K562 (cell line): ENCODE data around the gene SPON1. TPM values are rescaled to one million over a fixed set of nuclear protein-coding genes. Genes with fewer than 3 reads are reported as not detected.

Experiments
- ARID1B ChIP-seq: fragments of 450-650 bp; IDR thresholded peaks from 2 replicates; pipeline ENCODE4 v1.6.1; 2016; ENCODE audit warnings: antibody characterized with exemption, mild to moderate bottlenecking, inconsistent platforms
- ARID2 ChIP-seq: fragments of 450-650 bp; IDR thresholded peaks from 2 replicates; pipeline ENCODE4 v1.6.1; 2017; ENCODE audit warnings: antibody characterized with exemption, mild to moderate bottlenecking
- ATF1 ChIP-seq, 2 experiments: fragments of 450-650 bp in 1 of 2; IDR thresholded peaks; 2 replicates each; pipeline ENCODE4 v1.6.1; 2016; ENCODE audit warnings: missing compliant biosample characterization in 1 of 2, missing genetic modification characterization in 1 of 2
- BACH1 ChIP-seq: fragments of 200-800 bp; sonication (Bioruptor generic); IDR thresholded peaks from 2 replicates; pipeline ENCODE4 v1.6.1; 2016; ENCODE audit warnings: missing genetic modification characterization, missing compliant biosample characterization
- ETV5 ChIP-seq: sonication (generic); formaldehyde crosslinking; IDR thresholded peaks from 2 replicates; pipeline ENCODE4 v1.4.0; 2020; ENCODE audit warnings: low read depth, mild to moderate bottlenecking, missing genetic modification reagents
- FOXJ2 ChIP-seq: fragments of 200-800 bp; sonication (Bioruptor generic); IDR thresholded peaks from 2 replicates; pipeline ENCODE4 v1.6.1; 2016; ENCODE audit warnings: missing genetic modification characterization, missing compliant biosample characterization
- HBP1 ChIP-seq: fragments of 450-650 bp; formaldehyde crosslinking; IDR thresholded peaks from 2 replicates; pipeline ENCODE4 v1.4.0; 2022; ENCODE audit warnings: missing genetic modification characterization
- LARP7 ChIP-seq: fragments of 450-650 bp; IDR thresholded peaks from 2 replicates; pipeline ENCODE4 v1.6.1; 2016
- MBD2 ChIP-seq: sonication (generic); IDR thresholded peaks from 2 replicates; pipeline ENCODE4 v1.6.1; 2016; ENCODE audit warnings: low read depth, borderline replicate concordance
- MCM3 ChIP-seq: fragments of 450-650 bp; IDR thresholded peaks from 2 replicates; pipeline ENCODE4 v1.6.1; 2016
- POLR2H ChIP-seq: IDR thresholded peaks from 2 replicates; pipeline ENCODE4 v1.6.1; 2016; ENCODE audit warnings: missing genetic modification characterization, low read depth, mild to moderate bottlenecking, control low read depth, missing compliant biosample characterization, moderate library complexity
- RAD21 ChIP-seq, 2 experiments: fragments of 250-450 bp in 1 of 2; fragments of 450-650 bp in 1 of 2; sonication (Bioruptor Pico) in 1 of 2; formaldehyde crosslinking in 1 of 2; IDR thresholded peaks in 1 of 2; conservative IDR thresholded peaks in 1 of 2; 2 replicates each; pipeline versions ENCODE4 v1.4.0 to v1.8.0; 2020 to 2022; ENCODE audit warnings: mild to moderate bottlenecking in 2 of 2, moderate library complexity in 1 of 2
- SRSF9 ChIP-seq: fragments of 200-400 bp; formaldehyde crosslinking; IDR thresholded peaks from 2 replicates; pipeline ENCODE4 v1.6.1; 2017; ENCODE audit warnings: low read depth, low read length, borderline replicate concordance
- SUPT5H ChIP-seq: fragments of 450-650 bp; IDR thresholded peaks from 2 replicates; pipeline ENCODE4 v1.6.1; 2016
- ZNF282 ChIP-seq: sonication (generic); formaldehyde crosslinking; IDR thresholded peaks from 2 replicates; pipeline ENCODE4 v1.8.1; 2023; ENCODE audit warnings: missing genetic modification reagents
- ZNF583 ChIP-seq: fragments of 250-450 bp; sonication (Bioruptor Pico); IDR thresholded peaks from 2 replicates; pipeline ENCODE4 v1.4.0; 2020
- ZNF668 ChIP-seq: fragments of 250-450 bp; sonication (Bioruptor Pico); IDR thresholded peaks from 2 replicates; pipeline ENCODE4 v1.8.0; 2022; ENCODE audit warnings: mild to moderate bottlenecking, inconsistent platforms
- polyA plus RNA-seq, 8 experiments: library from polyadenylated mRNA; depleted of rRNA in 4 of 8; stranded (reverse) in 5 of 8; unstranded in 3 of 8; fragments of >200 nt; fragmentation: Nextera tagmentation in 2 of 8; fragmentation: Illumina TruSeq in 1 of 8; extraction: Ambion mirVana in 2 of 8; extraction: Trizol in 1 of 8; gene quantifications; 2 replicates each; pipeline versions ENCODE4 v1.2.1 to v1.2.3, GENCODE V29; 2011 to 2014; ENCODE audit warnings: inconsistent platforms in 1 of 8, missing spikeins in 1 of 8
- total RNA-seq, 7 experiments: library from RNA; depleted of rRNA in 6 of 7; stranded (reverse); fragments of >200 nt in 6 of 7; fragmentation: Illumina TruSeq in 2 of 7; extraction: Trizol in 2 of 7; gene quantifications; 2 replicates each; pipeline versions ENCODE4 v1.2.1 to v1.2.3, GENCODE V29; 2011 to 2021; ENCODE audit warnings: low replicate concordance in 1 of 7
- TF ChIP-seq, protein P1 (sequence below): sonication (generic); formaldehyde crosslinking; IDR thresholded peaks from 2 replicates; pipeline ENCODE4 v1.8.1; 2023; ENCODE audit warnings: mild to moderate bottlenecking, missing genetic modification reagents
- TF ChIP-seq, protein P2 (sequence below): fragments of 250-450 bp; sonication (Bioruptor Pico); IDR thresholded peaks from 2 replicates; pipeline ENCODE4 v1.4.0; 2020; ENCODE audit warnings: mild to moderate bottlenecking, moderate library complexity
- TF ChIP-seq, protein P3 (sequence below): fragments of 250-450 bp; sonication (Bioruptor Pico); IDR thresholded peaks from 2 replicates; pipeline ENCODE4 v1.5.0; 2021; ENCODE audit warnings: mild to moderate bottlenecking, borderline replicate concordance
- TF ChIP-seq, protein P4 (sequence below): sonication (generic); formaldehyde crosslinking; IDR thresholded peaks from 2 replicates; pipeline ENCODE4 v1.8.1; 2023; ENCODE audit warnings: mild to moderate bottlenecking, missing genetic modification reagents

Gene SPON1
- total and polyA plus RNA-seq, 9 of the 15 experiments (the other 6 are each of a cell fraction or from before 2014, with no cell fraction given) = 0.04 to 0.06 TPM; not detected in 7

- TF ChIP-seq ZNF583 (no peak), SUPT5H (no peak), HBP1 (CRISPR knock-in tag) (no peak), ETV5 (CRISPR knock-in tag) (no peak), MBD2 (no peak), FOXJ2 (tag) (no peak), LARP7 (no peak), MCM3 (no peak), BACH1 (peak; percentile 75; the same call in 1 of the 2 replicates), ARID1B (peak; percentile 31; the same call in 1 of the 2 replicates), ZNF668 (no peak; the same call in 1 of the 2 replicates), ZNF282 (CRISPR knock-in tag) (no peak), SRSF9 (no peak), ARID2 (no peak), POLR2H (tag) (peak; percentile 57), RAD21 (CRISPR knock-in tag; conservative IDR thresholded peaks at IDR 0.05 in 1 of 2, IDR thresholded peaks at IDR 0.05 in 1 of 2) (peak in 1 of 2 experiments; percentile 19; a peak in 1 of 4 replicates), ATF1 (CRISPR knock-in tag; IDR thresholded peaks at IDR 0.05) (no peak), ATF1 (tag; IDR thresholded peaks at IDR 0.05) (no peak)
- TF ChIP-seq, protein P1, sequence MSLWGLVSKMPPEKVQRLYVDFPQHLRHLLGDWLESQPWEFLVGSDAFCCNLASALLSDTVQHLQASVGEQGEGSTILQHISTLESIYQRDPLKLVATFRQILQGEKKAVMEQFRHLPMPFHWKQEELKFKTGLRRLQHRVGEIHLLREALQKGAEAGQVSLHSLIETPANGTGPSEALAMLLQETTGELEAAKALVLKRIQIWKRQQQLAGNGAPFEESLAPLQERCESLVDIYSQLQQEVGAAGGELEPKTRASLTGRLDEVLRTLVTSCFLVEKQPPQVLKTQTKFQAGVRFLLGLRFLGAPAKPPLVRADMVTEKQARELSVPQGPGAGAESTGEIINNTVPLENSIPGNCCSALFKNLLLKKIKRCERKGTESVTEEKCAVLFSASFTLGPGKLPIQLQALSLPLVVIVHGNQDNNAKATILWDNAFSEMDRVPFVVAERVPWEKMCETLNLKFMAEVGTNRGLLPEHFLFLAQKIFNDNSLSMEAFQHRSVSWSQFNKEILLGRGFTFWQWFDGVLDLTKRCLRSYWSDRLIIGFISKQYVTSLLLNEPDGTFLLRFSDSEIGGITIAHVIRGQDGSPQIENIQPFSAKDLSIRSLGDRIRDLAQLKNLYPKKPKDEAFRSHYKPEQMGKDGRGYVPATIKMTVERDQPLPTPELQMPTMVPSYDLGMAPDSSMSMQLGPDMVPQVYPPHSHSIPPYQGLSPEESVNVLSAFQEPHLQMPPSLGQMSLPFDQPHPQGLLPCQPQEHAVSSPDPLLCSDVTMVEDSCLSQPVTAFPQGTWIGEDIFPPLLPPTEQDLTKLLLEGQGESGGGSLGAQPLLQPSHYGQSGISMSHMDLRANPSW (CRISPR knock-in tag) = no peak
- TF ChIP-seq, protein P2, sequence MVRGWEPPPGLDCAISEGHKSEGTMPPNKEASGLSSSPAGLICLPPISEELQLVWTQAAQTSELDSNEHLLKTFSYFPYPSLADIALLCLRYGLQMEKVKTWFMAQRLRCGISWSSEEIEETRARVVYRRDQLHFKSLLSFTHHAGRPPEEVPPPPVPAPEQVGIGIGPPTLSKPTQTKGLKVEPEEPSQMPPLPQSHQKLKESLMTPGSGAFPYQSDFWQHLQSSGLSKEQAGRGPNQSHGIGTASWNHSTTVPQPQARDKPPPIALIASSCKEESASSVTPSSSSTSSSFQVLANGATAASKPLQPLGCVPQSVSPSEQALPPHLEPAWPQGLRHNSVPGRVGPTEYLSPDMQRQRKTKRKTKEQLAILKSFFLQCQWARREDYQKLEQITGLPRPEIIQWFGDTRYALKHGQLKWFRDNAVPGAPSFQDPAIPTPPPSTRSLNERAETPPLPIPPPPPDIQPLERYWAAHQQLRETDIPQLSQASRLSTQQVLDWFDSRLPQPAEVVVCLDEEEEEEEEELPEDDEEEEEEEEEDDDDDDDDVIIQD (CRISPR knock-in tag) = no peak
- TF ChIP-seq, protein P3, sequence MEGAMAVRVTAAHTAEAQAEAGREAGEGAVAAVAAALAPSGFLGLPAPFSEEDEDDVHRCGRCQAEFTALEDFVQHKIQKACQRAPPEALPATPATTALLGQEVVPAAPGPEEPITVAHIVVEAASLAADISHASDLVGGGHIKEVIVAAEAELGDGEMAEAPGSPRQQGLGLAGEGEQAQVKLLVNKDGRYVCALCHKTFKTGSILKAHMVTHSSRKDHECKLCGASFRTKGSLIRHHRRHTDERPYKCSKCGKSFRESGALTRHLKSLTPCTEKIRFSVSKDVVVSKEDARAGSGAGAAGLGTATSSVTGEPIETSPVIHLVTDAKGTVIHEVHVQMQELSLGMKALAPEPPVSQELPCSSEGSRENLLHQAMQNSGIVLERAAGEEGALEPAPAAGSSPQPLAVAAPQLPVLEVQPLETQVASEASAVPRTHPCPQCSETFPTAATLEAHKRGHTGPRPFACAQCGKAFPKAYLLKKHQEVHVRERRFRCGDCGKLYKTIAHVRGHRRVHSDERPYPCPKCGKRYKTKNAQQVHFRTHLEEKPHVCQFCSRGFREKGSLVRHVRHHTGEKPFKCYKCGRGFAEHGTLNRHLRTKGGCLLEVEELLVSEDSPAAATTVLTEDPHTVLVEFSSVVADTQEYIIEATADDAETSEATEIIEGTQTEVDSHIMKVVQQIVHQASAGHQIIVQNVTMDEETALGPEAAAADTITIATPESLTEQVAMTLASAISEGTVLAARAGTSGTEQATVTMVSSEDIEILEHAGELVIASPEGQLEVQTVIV (CRISPR knock-in tag) = no peak
- TF ChIP-seq, protein P4, sequence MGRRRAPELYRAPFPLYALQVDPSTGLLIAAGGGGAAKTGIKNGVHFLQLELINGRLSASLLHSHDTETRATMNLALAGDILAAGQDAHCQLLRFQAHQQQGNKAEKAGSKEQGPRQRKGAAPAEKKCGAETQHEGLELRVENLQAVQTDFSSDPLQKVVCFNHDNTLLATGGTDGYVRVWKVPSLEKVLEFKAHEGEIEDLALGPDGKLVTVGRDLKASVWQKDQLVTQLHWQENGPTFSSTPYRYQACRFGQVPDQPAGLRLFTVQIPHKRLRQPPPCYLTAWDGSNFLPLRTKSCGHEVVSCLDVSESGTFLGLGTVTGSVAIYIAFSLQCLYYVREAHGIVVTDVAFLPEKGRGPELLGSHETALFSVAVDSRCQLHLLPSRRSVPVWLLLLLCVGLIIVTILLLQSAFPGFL = no peak
Measured at GRCh38 chr11:13924801-13925327, 37.7 kb upstream of the SPON1 start (continued).
